Testis (tissue), 2 donors: ENCODE results near the gene OGFR.

ENCODE experiments used
- POLR2A ChIP-seq: fragments of 450-650 bp; IDR thresholded peaks from one replicate; pipeline ENCODE4 v1.6.1; 2017; ENCODE audit warnings: antibody characterized with exemption, mild to moderate bottlenecking, moderate library complexity
- TF ChIP-seq, protein P1 (sequence below), 3 experiments: fragments of 450-650 bp in 2 of 3; fragments of 200-600 bp in 1 of 3; sonication (generic) in 1 of 3; IDR thresholded peaks; one replicate each; pipeline ENCODE4 v1.5.1; 2016 to 2019; ENCODE audit warnings: antibody characterized with exemption in 3 of 3, mild to moderate bottlenecking in 2 of 3, moderate library complexity in 1 of 3

- TF ChIP-seq, protein P1, sequence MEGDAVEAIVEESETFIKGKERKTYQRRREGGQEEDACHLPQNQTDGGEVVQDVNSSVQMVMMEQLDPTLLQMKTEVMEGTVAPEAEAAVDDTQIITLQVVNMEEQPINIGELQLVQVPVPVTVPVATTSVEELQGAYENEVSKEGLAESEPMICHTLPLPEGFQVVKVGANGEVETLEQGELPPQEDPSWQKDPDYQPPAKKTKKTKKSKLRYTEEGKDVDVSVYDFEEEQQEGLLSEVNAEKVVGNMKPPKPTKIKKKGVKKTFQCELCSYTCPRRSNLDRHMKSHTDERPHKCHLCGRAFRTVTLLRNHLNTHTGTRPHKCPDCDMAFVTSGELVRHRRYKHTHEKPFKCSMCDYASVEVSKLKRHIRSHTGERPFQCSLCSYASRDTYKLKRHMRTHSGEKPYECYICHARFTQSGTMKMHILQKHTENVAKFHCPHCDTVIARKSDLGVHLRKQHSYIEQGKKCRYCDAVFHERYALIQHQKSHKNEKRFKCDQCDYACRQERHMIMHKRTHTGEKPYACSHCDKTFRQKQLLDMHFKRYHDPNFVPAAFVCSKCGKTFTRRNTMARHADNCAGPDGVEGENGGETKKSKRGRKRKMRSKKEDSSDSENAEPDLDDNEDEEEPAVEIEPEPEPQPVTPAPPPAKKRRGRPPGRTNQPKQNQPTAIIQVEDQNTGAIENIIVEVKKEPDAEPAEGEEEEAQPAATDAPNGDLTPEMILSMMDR (IDR thresholded peaks at IDR 0.05), result no peak
- TF ChIP-seq POLR2A, result no peak
Measured at GRCh38 chr20:62764156-62764935, 40.3 kb upstream of the OGFR start.
